Muscle of leg (tissue), 9 donors: Measurements from ENCODE around the gene RASGRP2. TPM values are rescaled to one million over a fixed set of nuclear protein-coding genes. Genes with fewer than 3 reads are reported as not detected.

Experiments used
- polyA plus RNA-seq, 8 donors: library from polyadenylated mRNA; unstranded; fragments of 120-200 nt; gene quantifications; one replicate each; pipeline versions ENCODE4 v1.2.1 to v1.2.3, GENCODE V29; 2013; ENCODE audit warnings: inconsistent platforms in 1 of 8, low replicate concordance in 1 of 8; ENCODE audit not compliant: insufficient read length in 8 of 8, insufficient read depth in 1 of 8
- total RNA-seq: library from RNA; stranded (reverse); fragments of 120-200 nt; gene quantifications from one replicate; pipeline ENCODE4 v1.2.4, GENCODE V29; 2013

Gene RASGRP2
- total and polyA plus RNA-seq, 9 donors = 15.4 to 45.9 (median 33.7) TPM

Other genes with a start within 250 kb of the RASGRP2 start
- 0.04 TPM for gene SLC22A11, start 188.2 kb downstream of the RASGRP2 start, total RNA-seq
- gene SLC22A11, start 188.2 kb downstream of the RASGRP2 start, polyA plus RNA-seq = under 1 TPM in 3 of 8 donors, not detected in 5; 0.07 to 0.21 (median 0.14) TPM
- gene SLC22A12, start 152.9 kb downstream of the RASGRP2 start, total RNA-seq = not detected
- not detected for gene SLC22A12, start 152.9 kb downstream of the RASGRP2 start, polyA plus RNA-seq
- 11.8 TPM for gene NRXN2, start 20.9 kb downstream of the RASGRP2 start, total RNA-seq
- gene NRXN2, start 20.9 kb downstream of the RASGRP2 start, polyA plus RNA-seq = 10 to 100 TPM; 24.0 to 41.8 (median 32.3) TPM
- gene PYGM, start 15.8 kb upstream of the RASGRP2 start, total RNA-seq = 165 TPM
- 100 to 1,000 TPM in 6 of 8 donors, 10 to 100 TPM in 2; 60.3 to 328 (median 186) TPM for gene PYGM, start 15.8 kb upstream of the RASGRP2 start, polyA plus RNA-seq
- gene SF1, start 34.4 kb upstream of the RASGRP2 start, total RNA-seq = 62.3 TPM
- gene SF1, start 34.4 kb upstream of the RASGRP2 start, polyA plus RNA-seq = 100 to 1,000 TPM; 178 to 267 (median 210) TPM
- 7.4 TPM for gene MAP4K2, start 59.1 kb upstream of the RASGRP2 start, total RNA-seq
- 10 to 100 TPM in 7 of 8 donors, 1 to 10 TPM in 1; 9.9 to 15.5 (median 12.6) TPM for gene MAP4K2, start 59.1 kb upstream of the RASGRP2 start, polyA plus RNA-seq
- 7.5 TPM for gene MEN1, start 66.4 kb upstream of the RASGRP2 start, total RNA-seq
- 10 to 100 TPM; 19.2 to 28.1 (median 23.2) TPM for gene MEN1, start 66.4 kb upstream of the RASGRP2 start, polyA plus RNA-seq
- 0.35 TPM for gene CDC42BPG, start 100.5 kb upstream of the RASGRP2 start, total RNA-seq
- 1 to 10 TPM in 3 of 8 donors, under 1 TPM in 5; 0.56 to 2.3 (median 0.96) TPM for gene CDC42BPG, start 100.5 kb upstream of the RASGRP2 start, polyA plus RNA-seq
- 46.1 TPM for gene EHD1, start 134.5 kb upstream of the RASGRP2 start, total RNA-seq
- gene EHD1, start 134.5 kb upstream of the RASGRP2 start, polyA plus RNA-seq = 100 to 1,000 TPM in 4 of 8 donors, 10 to 100 TPM in 4; 86.2 to 117 (median 96.7) TPM
- gene ATG2A, start 173.1 kb upstream of the RASGRP2 start, total RNA-seq = 7.5 TPM
- gene ATG2A, start 173.1 kb upstream of the RASGRP2 start, polyA plus RNA-seq = 10 to 100 TPM in 7 of 8 donors, 1 to 10 TPM in 1; 10.0 to 16.0 (median 13.0) TPM
- gene PPP2R5B, start 180.5 kb upstream of the RASGRP2 start, total RNA-seq = 5.6 TPM
- 10 to 100 TPM; 10.0 to 16.9 (median 12.1) TPM for gene PPP2R5B, start 180.5 kb upstream of the RASGRP2 start, polyA plus RNA-seq
- not detected for gene GPHA2, start 191.8 kb upstream of the RASGRP2 start, total RNA-seq
- under 1 TPM in 4 of 8 donors, not detected in 4; 0.15 to 0.53 (median 0.24) TPM for gene GPHA2, start 191.8 kb upstream of the RASGRP2 start, polyA plus RNA-seq
- gene MAJIN, start 228.0 kb upstream of the RASGRP2 start, total RNA-seq = not detected
- gene MAJIN, start 228.0 kb upstream of the RASGRP2 start, polyA plus RNA-seq = not detected